ENCODE data around the gene LMX1B. TPM values are rescaled to one million over a fixed set of nuclear protein-coding genes. Genes with fewer than 3 reads are reported as not detected.
A peak's percentile ranks its signal among the peaks of the same experiment; 100 is the strongest.

The LMX1B gene
- total RNA-seq, 1 experiment from 2014 or later: 11.3 TPM

DNA sequence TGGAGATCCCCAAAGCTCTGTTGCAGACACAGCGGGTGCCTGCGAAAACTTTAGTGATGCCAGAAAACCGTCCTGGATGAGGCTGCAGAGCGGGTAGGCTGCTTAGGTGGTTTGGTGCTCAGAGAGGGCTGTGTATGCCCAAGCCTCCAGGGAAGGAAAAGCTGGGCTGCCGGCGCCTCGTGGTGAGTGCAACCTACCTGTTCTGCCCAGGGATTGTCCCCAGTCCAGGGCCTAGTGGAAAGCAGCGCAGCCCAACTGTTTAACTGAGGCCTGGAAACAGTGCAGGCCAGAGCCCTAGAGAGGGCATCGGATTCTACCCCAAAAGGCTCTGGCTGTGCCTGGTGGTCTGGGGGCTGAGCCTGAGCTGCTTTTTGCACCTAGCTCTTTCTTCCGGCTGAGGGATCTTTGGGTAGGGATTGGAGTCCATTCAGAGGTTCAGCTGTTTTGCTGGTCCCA is 2.8 kb downstream of the LMX1B start:
- Histone ChIP-seq H3K27ac (ENCODE audit: low read depth, low read length) (no peak overlapping the region), H3K9ac (ENCODE audit: low read length) (no peak overlapping the region), H2AFZ (ENCODE audit: low read depth, low read length, poor library complexity, severe bottlenecking) (no peak overlapping the region), H4K20me1 (ENCODE audit: insufficient read depth) (no peaks in the 10 kb centered on the region), H3K27me3 (ENCODE audit: insufficient read depth, low read length) (no peaks in the 10 kb centered on the region), H3K9me2 (ENCODE audit: insufficient read depth) (no peaks in the 10 kb centered on the region), H3K4me3 (replicated peaks in 1 of 2; ENCODE audit: low read depth in 1 of 2, low read length in 2 of 2) (no peak overlapping the region), H3K9me3 (ENCODE audit: control insufficient read depth in 1 of 2, insufficient read depth in 1 of 2, low read depth in 1 of 2, low read length in 2 of 2) (no peaks in the 10 kb centered on the region), H3K4me1 (ENCODE audit: control insufficient read depth in 1 of 2, insufficient read depth in 2 of 2, low read length in 2 of 2) (peaks cover 7 to 19% of the 10 kb centered on the region in 2 experiments; a peak in 3 of 4 replicates), H3K4me2 (ENCODE audit: low read length) (no peak overlapping the region), H3K79me2 (ENCODE audit: insufficient read depth, low read length) (no peaks in the 10 kb centered on the region), H3K36me3 (ENCODE audit: control insufficient read depth in 1 of 2, insufficient read depth in 2 of 2, low read length in 2 of 2) (no peaks in the 10 kb centered on the region; a peak in 1 of 4 replicates)
- POLR2A ChIA-PET: no interaction called here
- DNase-seq (ENCODE audit: low read depth, low spot score) (no peak), ATAC-seq (no peak)
- TSS peak; percentile 33 for BruUV-seq (replicated peaks)
- CTCF ChIA-PET: interaction anchor here (1.1 kb wide), 1 partner anchor 87 kb away, joined by 3 read pairs; no protein-coding TSS in a partner anchor
- RAD21 ChIA-PET (ENCODE audit: low non-redundant PET in 1 of 2, low total read pairs in 2 of 2, uncharacterized antibody in 2 of 2, unreplicated experiment in 2 of 2): no interaction called here
- intact Hi-C loops (cut with micrococcal nuclease): no loop called here
- no peak for TF ChIP-seq TCF7L2 (IDR thresholded peaks at IDR 0.05; ENCODE audit: borderline replicate concordance, extremely low read depth, insufficient read depth, insufficient read length)
- no peak for TF ChIP-seq ELF1 (IDR thresholded peaks at IDR 0.05; ENCODE audit: borderline replicate concordance, low read depth)
- TF ChIP-seq, protein P1, sequence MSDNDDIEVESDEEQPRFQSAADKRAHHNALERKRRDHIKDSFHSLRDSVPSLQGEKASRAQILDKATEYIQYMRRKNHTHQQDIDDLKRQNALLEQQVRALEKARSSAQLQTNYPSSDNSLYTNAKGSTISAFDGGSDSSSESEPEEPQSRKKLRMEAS (IDR thresholded peaks at IDR 0.05): no peak
- TF ChIP-seq JUND (IDR thresholded peaks at IDR 0.05): no peak
- no peak for TF ChIP-seq POLR2A (IDR thresholded peaks at IDR 0.05; ENCODE audit: borderline replicate concordance, extremely low read depth, insufficient read depth, insufficient read length)
- TF ChIP-seq SP1 (IDR thresholded peaks at IDR 0.05; ENCODE audit: low read depth): no peak
- no peak for TF ChIP-seq CEBPB (IDR thresholded peaks at IDR 0.05; ENCODE audit: low read depth)
- no peak for TF ChIP-seq RAD21 (IDR thresholded peaks at IDR 0.05; ENCODE audit: low read depth)
- no peak for TF ChIP-seq SIN3A (IDR thresholded peaks at IDR 0.05; ENCODE audit: low read depth)

DNA sequence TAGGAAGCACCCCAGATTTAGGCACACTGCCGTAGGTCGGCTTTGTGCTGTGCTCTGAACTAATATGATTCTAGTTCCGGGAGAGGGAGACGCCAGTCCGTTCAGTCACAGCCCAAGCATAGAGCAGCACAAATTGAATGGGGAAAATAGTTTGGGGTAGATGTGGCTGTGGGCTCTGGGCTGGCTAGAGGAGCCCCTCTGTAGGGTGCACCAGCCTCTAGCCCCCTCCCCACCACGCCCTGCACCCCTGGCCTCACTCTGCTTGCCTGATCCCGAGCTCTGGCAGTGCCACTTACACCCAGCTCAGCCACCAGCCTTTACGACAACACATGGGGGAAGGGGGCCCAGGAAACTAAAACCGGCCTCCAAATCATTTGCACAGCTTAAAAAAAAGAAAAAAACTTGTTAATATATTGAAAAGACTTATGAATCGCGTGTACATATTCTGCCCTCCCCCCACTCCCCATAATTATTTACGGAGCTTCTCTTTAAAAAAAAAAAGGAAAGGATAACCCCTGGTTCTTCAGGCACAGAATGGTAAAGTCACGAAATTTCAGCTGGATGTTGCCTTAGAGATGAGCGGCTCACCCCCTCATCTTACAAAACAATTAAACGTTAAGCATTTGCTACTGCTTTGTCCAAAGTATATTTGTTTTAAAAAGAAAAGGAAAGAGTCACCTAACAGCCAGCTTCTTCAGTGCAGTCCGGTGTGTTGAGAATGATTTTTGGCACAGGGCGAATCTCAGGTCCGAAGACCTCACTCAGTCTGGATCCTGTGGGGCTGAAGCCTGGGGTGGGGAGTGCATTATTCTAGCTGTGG is 3.5 kb downstream of the LMX1B start:
- RAD21 ChIA-PET (ENCODE audit: low non-redundant PET in 1 of 2, low total read pairs in 2 of 2, uncharacterized antibody in 2 of 2, unreplicated experiment in 2 of 2): no interaction called here
- CTCF ChIA-PET: interaction anchor here (1.1 kb wide), 1 partner anchor 86 kb away, joined by 3 read pairs; no protein-coding TSS in a partner anchor

More for the DNA sequence above, 3.5 kb downstream of the LMX1B start:
- no peak overlapping the region for H3K4me2 ChIP-seq (ENCODE audit: low read length)
- DNase-seq (ENCODE audit: low read depth, low spot score) (no peak), ATAC-seq (no peak)
- no TSS peak for BruUV-seq (replicated peaks)
- H3K27ac ChIP-seq (ENCODE audit: low read depth, low read length): no peak overlapping the region
- H3K9me2 ChIP-seq (ENCODE audit: insufficient read depth): no peaks in the 10 kb centered on the region
- H3K27me3 ChIP-seq (ENCODE audit: insufficient read depth, low read length): no peaks in the 10 kb centered on the region
- intact Hi-C loops (cut with micrococcal nuclease): no loop called here
- H3K9me3 ChIP-seq (ENCODE audit: control insufficient read depth in 1 of 2, insufficient read depth in 1 of 2, low read depth in 1 of 2, low read length in 2 of 2): no peaks in the 10 kb centered on the region
- no peak for TF ChIP-seq POLR2AphosphoS5 (IDR thresholded peaks at IDR 0.05; ENCODE audit: low read depth, low read length)
- TF ChIP-seq, protein P2, sequence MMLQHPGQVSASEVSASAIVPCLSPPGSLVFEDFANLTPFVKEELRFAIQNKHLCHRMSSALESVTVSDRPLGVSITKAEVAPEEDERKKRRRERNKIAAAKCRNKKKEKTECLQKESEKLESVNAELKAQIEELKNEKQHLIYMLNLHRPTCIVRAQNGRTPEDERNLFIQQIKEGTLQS (IDR thresholded peaks at IDR 0.05): no peak
- TF ChIP-seq, protein P1 (IDR thresholded peaks at IDR 0.05): no peak
- no peak for TF ChIP-seq EGR1 (IDR thresholded peaks at IDR 0.05; ENCODE audit: low read depth)
- TF ChIP-seq POLR2A (IDR thresholded peaks at IDR 0.05; ENCODE audit: borderline replicate concordance, extremely low read depth, insufficient read depth, insufficient read length): no peak
- no peak for TF ChIP-seq RAD21 (IDR thresholded peaks at IDR 0.05; ENCODE audit: low read depth)
- TF ChIP-seq CEBPB (IDR thresholded peaks at IDR 0.05; ENCODE audit: low read depth): no peak
- no peak overlapping the region for H3K4me3 ChIP-seq (replicated peaks in 1 of 2; ENCODE audit: low read depth in 1 of 2, low read length in 2 of 2)
- peaks cover 3 to 13% of the 10 kb centered on the region in 2 experiments; a peak in 2 of 4 replicates for H3K4me1 ChIP-seq (ENCODE audit: control insufficient read depth in 1 of 2, insufficient read depth in 2 of 2, low read length in 2 of 2)
- no peak overlapping the region for H3K9ac ChIP-seq (ENCODE audit: low read length)
- POLR2A ChIA-PET: no interaction called here
- H3K36me3 ChIP-seq (ENCODE audit: control insufficient read depth in 1 of 2, insufficient read depth in 2 of 2, low read length in 2 of 2): no peaks in the 10 kb centered on the region; a peak in 1 of 4 replicates
- no peaks in the 10 kb centered on the region for H4K20me1 ChIP-seq (ENCODE audit: insufficient read depth)
- H3K79me2 ChIP-seq (ENCODE audit: insufficient read depth, low read length): no peaks in the 10 kb centered on the region
- H2AFZ ChIP-seq (ENCODE audit: low read depth, low read length, poor library complexity, severe bottlenecking): no peak overlapping the region

Measured in HCT116 (cell line).